Ovary (tissue), 9 donors: Measurements from ENCODE around the gene ENOX1. TPM values are rescaled to one million over a fixed set of nuclear protein-coding genes. Genes with fewer than 3 reads are reported as not detected.

Experiments
- DNase-seq, 5 donors: peaks; one replicate each; pipeline ENCODE4 v3.0.0-alpha.2; 2019 to 2020
- H3K27ac ChIP-seq, 2 donors: fragments of 200-600 bp; one replicate each; pipeline versions ENCODE4 v1.5.1 to v1.8.0; 2019 to 2022
- H3K27me3 ChIP-seq: fragments of 200-600 bp; one replicate; pipeline ENCODE4 v1.8.0; 2022
- H3K36me3 ChIP-seq: fragments of 200-600 bp; sonication (generic); one replicate; pipeline ENCODE4 v1.5.1; 2019
- H3K4me1 ChIP-seq: one replicate; pipeline ENCODE4 v1.8.1; 2013; ENCODE audit warnings: mild to moderate bottlenecking, moderate library complexity; ENCODE audit not compliant: insufficient read depth
- H3K4me3 ChIP-seq: fragments of 200-600 bp; sonication (generic); one replicate; pipeline ENCODE4 v1.5.1; 2017
- H3K9me3 ChIP-seq, 2 donors: fragments of 200-600 bp in 1 of 2; sonication (generic) in 1 of 2; one replicate each; pipeline versions ENCODE4 v1.5.1 to v1.8.1; 2013 to 2019; ENCODE audit warnings: mild to moderate bottlenecking in 1 of 2, moderate library complexity in 1 of 2
- EP300 ChIP-seq: sonication (generic); formaldehyde crosslinking; IDR thresholded peaks from one replicate; pipeline ENCODE4 v1.6.1; 2017; ENCODE audit warnings: antibody characterized with exemption
- POLR2A ChIP-seq: fragments of 450-650 bp; IDR thresholded peaks from one replicate; pipeline ENCODE4 v1.6.1; 2017; ENCODE audit warnings: antibody characterized with exemption, mild to moderate bottlenecking, moderate library complexity
- WGBS, 3 donors: extraction: QIAGEN DNeasy Blood & Tissue Kit in 1 of 3; methylation state at CpG; one replicate each; pipeline versions ENCODE4 v1.1.5 to v1.1.7; 2013 to 2017; 5-methylcytosine and 5-hydroxymethylcytosine counted together
- intact Hi-C, 4 donors: fragments of 100-400 bp; cut with DNase I; formaldehyde crosslinking; loops; one replicate each; pipeline versions ENCODE4 v1.11.0 to v1.15.1; 2022 to 2023
- polyA plus RNA-seq, 2 donors: library from polyadenylated mRNA; stranded (reverse); fragments of 200-250 nt in 1 of 2; fragments of 350-450 nt in 1 of 2; fragmentation: Illumina TruSeq in 1 of 2; extraction: RNeasy Lipid Tissue Mini Kit (QIAGEN cat#74804) in 1 of 2; gene quantifications; one replicate each; pipeline ENCODE4 v1.2.3, GENCODE V29; 2013 to 2014
- total RNA-seq, 7 donors: library from RNA; depleted of rRNA in 2 of 7; stranded (reverse); fragments of >200 nt in 2 of 7; fragmentation: NEBNext Ultra II Directional in 3 of 7; extraction: Animal tissue kit (Norgen Biotek cat#: 25700) in 3 of 7; gene quantifications; one replicate each; pipeline versions ENCODE4 v1.1.0 to v1.2.4, GENCODE V29; 2016 to 2023
- TF ChIP-seq, protein P1 (sequence below), 3 donors: fragments of 450-650 bp in 2 of 3; fragments of 200-600 bp in 1 of 3; IDR thresholded peaks; one replicate each; pipeline versions ENCODE4 v1.5.1 to v1.8.0; 2016 to 2022; ENCODE audit warnings: antibody characterized with exemption in 3 of 3, mild to moderate bottlenecking in 1 of 3
- donor health status: DM: no; HTN: no; CAD: no; lungs with moderate emphysema.
- donor health status: DM: no; HTN: no; CAD: no.
- donor health status: Bipolar disorder and iron deficiency.
- donor health status: DM: yes; HTN: yes; CAD: no.
- donor health status: DM: no; HTN: no; CAD: no.
- donor health status: DM: yes; HTN: yes; CAD: no.

Gene ENOX1
- total and polyA plus RNA-seq, 9 donors, result 3.6 to 17.5 (median 7.8) TPM

GRCh38 chr13:43240278-43240677, 546.5 kb downstream of the ENOX1 start:
- H3K9me3 ChIP-seq, result no peaks in the 10 kb centered on the region
- H3K4me3 ChIP-seq, result no peak overlapping the region
- H3K36me3 ChIP-seq, result no peaks in the 10 kb centered on the region
- no peak overlapping the region for H3K27ac ChIP-seq
- H3K27me3 ChIP-seq, result no peaks in the 10 kb centered on the region
- TF ChIP-seq EP300 (no peak), POLR2A (no peak)
- TF ChIP-seq, protein P1, sequence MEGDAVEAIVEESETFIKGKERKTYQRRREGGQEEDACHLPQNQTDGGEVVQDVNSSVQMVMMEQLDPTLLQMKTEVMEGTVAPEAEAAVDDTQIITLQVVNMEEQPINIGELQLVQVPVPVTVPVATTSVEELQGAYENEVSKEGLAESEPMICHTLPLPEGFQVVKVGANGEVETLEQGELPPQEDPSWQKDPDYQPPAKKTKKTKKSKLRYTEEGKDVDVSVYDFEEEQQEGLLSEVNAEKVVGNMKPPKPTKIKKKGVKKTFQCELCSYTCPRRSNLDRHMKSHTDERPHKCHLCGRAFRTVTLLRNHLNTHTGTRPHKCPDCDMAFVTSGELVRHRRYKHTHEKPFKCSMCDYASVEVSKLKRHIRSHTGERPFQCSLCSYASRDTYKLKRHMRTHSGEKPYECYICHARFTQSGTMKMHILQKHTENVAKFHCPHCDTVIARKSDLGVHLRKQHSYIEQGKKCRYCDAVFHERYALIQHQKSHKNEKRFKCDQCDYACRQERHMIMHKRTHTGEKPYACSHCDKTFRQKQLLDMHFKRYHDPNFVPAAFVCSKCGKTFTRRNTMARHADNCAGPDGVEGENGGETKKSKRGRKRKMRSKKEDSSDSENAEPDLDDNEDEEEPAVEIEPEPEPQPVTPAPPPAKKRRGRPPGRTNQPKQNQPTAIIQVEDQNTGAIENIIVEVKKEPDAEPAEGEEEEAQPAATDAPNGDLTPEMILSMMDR (IDR thresholded peaks at IDR 0.05), result no peak
- H3K4me1 ChIP-seq, result no peaks in the 10 kb centered on the region
- DNase-seq, result no peak
- intact Hi-C loops, result no loop called here

- no peak for DNase-seq
- Histone ChIP-seq H3K27me3 (no peaks in the 10 kb centered on the region), H3K4me1 (no peaks in the 10 kb centered on the region), H3K9me3 (no peaks in the 10 kb centered on the region), H3K27ac (no peak overlapping the region), H3K36me3 (no peaks in the 10 kb centered on the region), H3K4me3 (no peak overlapping the region)
- TF ChIP-seq, protein P1 (IDR thresholded peaks at IDR 0.05), result no peak
- no peak for TF ChIP-seq POLR2A
- no peak for TF ChIP-seq EP300
- intact Hi-C loops, result no loop called here
Measured at GRCh38 chr13:43239275-43239840, 547.4 kb downstream of the ENOX1 start.

GRCh38 chr13:43238341-43239083, 548.3 kb downstream of the ENOX1 start:
- TF ChIP-seq, protein P1 (IDR thresholded peaks at IDR 0.05), result no peak
- TF ChIP-seq POLR2A (no peak), EP300 (no peak)
- DNase-seq, result no peak
- 90 to 94% (median 93%) methylated on average over 2 of the region's 2 CpGs for WGBS, 3 donors

DNA sequence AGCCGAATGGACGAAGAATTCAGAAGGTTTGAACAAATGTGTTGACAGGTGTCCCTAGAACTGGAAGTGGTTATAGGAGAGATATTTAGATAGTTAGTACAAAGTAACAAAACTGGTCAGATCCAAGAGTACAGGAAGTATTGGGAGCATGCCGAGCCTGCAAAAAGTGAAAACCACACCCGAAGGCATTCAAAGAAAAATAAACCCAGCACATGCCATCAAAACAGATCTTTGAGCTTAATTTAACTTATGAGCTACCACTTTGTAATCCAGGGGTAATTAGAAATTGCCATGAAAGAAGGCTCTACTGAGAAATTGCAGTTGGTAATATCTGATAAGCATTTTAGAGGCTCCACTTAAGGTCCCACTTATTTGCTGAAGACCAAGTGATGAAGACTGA, 549.2 kb downstream of the ENOX1 start:
- no peak for DNase-seq
- WGBS, 3 donors, result 91 to 97% (median 93%) methylated on average over 4 of the region's 4 CpGs
- no peaks in the 10 kb centered on the region for H3K4me1 ChIP-seq
- no peaks in the 10 kb centered on the region for H3K27me3 ChIP-seq
- H3K36me3 ChIP-seq, result no peaks in the 10 kb centered on the region
- no peak overlapping the region for H3K27ac ChIP-seq
- no peak for TF ChIP-seq POLR2A
- TF ChIP-seq, protein P1 (IDR thresholded peaks at IDR 0.05), result no peak
- no peak for TF ChIP-seq EP300
- H3K4me3 ChIP-seq, result no peak overlapping the region
- H3K9me3 ChIP-seq, result no peaks in the 10 kb centered on the region
- intact Hi-C loops, result no loop called here

More at GRCh38 chr13:43238341-43239083, 548.3 kb downstream of the ENOX1 start:
- Histone ChIP-seq H3K27ac (no peak overlapping the region), H3K4me3 (no peak overlapping the region), H3K4me1 (no peaks in the 10 kb centered on the region), H3K36me3 (no peaks in the 10 kb centered on the region), H3K9me3 (no peaks in the 10 kb centered on the region), H3K27me3 (no peaks in the 10 kb centered on the region)
- intact Hi-C loops, result no loop called here
